Measurements from ENCODE around the gene XPNPEP1. TPM values are rescaled to one million over a fixed set of nuclear protein-coding genes. Genes with fewer than 3 reads are reported as not detected.
A peak's percentile ranks its signal among the peaks of the same experiment; 100 is the strongest.

XPNPEP1 gene
- total RNA-seq, 2 experiments from 2014 or later = 66.4 to 66.6 TPM

GRCh38 chr10:109961174-109962001 lies 38.1 kb upstream of the XPNPEP1 start:
- Mint-ChIP-seq H3K36me3 (no peaks in the 10 kb centered on the region), H3K9me3 (no peaks in the 10 kb centered on the region), H3K4me1 (ENCODE audit: low read depth) (peaks cover 2% of the 10 kb centered on the region), H3K27me3 (no peaks in the 10 kb centered on the region), H3K4me3 (no peak overlapping the region), H3K27ac (no peak overlapping the region)
- intact Hi-C loops (cut with micrococcal nuclease) = no loop called here
- DNase-seq = no peak
- ChIA-PET CTCF (interaction anchor here (0.7 to 1.3 kb wide), 2 partner anchors 77 to 214 kb away, joined by 3 to 4 read pairs; no protein-coding TSS in a partner anchor), POLR2A (no interaction called here)

- Mint-ChIP-seq H3K36me3 (no peaks in the 10 kb centered on the region), H3K9me3 (no peaks in the 10 kb centered on the region), H3K27me3 (no peaks in the 10 kb centered on the region), H3K27ac (no peak overlapping the region), H3K4me3 (no peak overlapping the region), H3K4me1 (ENCODE audit: low read depth) (peaks cover 2% of the 10 kb centered on the region)
- intact Hi-C loops (cut with micrococcal nuclease) = no loop called here
- POLR2A ChIA-PET = no interaction called here
- CTCF ChIA-PET = no interaction called here
- DNase-seq = no peak
These were observed 37.4 kb upstream of the XPNPEP1 start for GRCh38 chr10:109960682-109961081.

GRCh38 chr10:109959259-109960145 lies 36.2 kb upstream of the XPNPEP1 start:
- CTCF ChIA-PET = interaction anchor here (1.7 kb wide), 1 partner anchor 20 kb away, joined by 4 read pairs; no protein-coding TSS in a partner anchor
- no peaks in the 10 kb centered on the region for H3K27me3 Mint-ChIP-seq
- POLR2A ChIA-PET = no interaction called here
- intact Hi-C loops (cut with micrococcal nuclease) = no loop called here
- H3K4me3 Mint-ChIP-seq = no peak overlapping the region
- H3K36me3 Mint-ChIP-seq = no peaks in the 10 kb centered on the region
- H3K27ac Mint-ChIP-seq = no peak overlapping the region
- no peak for DNase-seq
- no peaks in the 10 kb centered on the region for H3K9me3 Mint-ChIP-seq
- peaks cover 2% of the 10 kb centered on the region for H3K4me1 Mint-ChIP-seq (ENCODE audit: low read depth)

- ChIA-PET CTCF (interaction anchor here (1.5 to 2.1 kb wide), 2 partner anchors 18 to 74 kb away, joined by 3 to 13 read pairs; no protein-coding TSS in a partner anchor), POLR2A (no interaction called here)
- no peaks in the 10 kb centered on the region for H3K36me3 Mint-ChIP-seq
- H3K27me3 Mint-ChIP-seq = no peaks in the 10 kb centered on the region
- DNase-seq = no peak
- H3K4me1 Mint-ChIP-seq (ENCODE audit: low read depth) = peaks cover 2% of the 10 kb centered on the region
- no peaks in the 10 kb centered on the region for H3K9me3 Mint-ChIP-seq
- H3K4me3 Mint-ChIP-seq = no peak overlapping the region
- intact Hi-C loops (cut with micrococcal nuclease) = no loop called here
- no peak overlapping the region for H3K27ac Mint-ChIP-seq
These were observed 34.7 kb upstream of the XPNPEP1 start for GRCh38 chr10:109958059-109958458.

GRCh38 chr10:109957092-109957797 lies 33.9 kb upstream of the XPNPEP1 start:
- no peak overlapping the region for H3K27ac Mint-ChIP-seq
- peaks cover 2% of the 10 kb centered on the region for H3K4me1 Mint-ChIP-seq (ENCODE audit: low read depth)
- POLR2A ChIA-PET = interaction anchor here (1.0 kb wide), 1 partner anchor 22 kb away, joined by 3 read pairs; no protein-coding TSS in a partner anchor
- DNase-seq = no peak
- no peaks in the 10 kb centered on the region for H3K36me3 Mint-ChIP-seq
- no peak overlapping the region for H3K4me3 Mint-ChIP-seq
- intact Hi-C loops (cut with micrococcal nuclease) = no loop called here
- CTCF ChIA-PET = interaction anchor here (0.5 to 2.1 kb wide), 10 partner anchors 11 to 214 kb away, joined by 3 to 13 read pairs (median 4); no protein-coding TSS in a partner anchor
- H3K27me3 Mint-ChIP-seq = no peaks in the 10 kb centered on the region
- H3K9me3 Mint-ChIP-seq = no peaks in the 10 kb centered on the region

GRCh38 chr10:109956454-109957091 lies 33.3 kb upstream of the XPNPEP1 start:
- H3K4me1 Mint-ChIP-seq (ENCODE audit: low read depth) = peaks cover 2% of the 10 kb centered on the region
- H3K36me3 Mint-ChIP-seq = no peaks in the 10 kb centered on the region
- DNase-seq = peak; percentile 46
- no peak overlapping the region for H3K27ac Mint-ChIP-seq
- intact Hi-C loops (cut with micrococcal nuclease) = no loop called here
- ChIA-PET POLR2A (interaction anchor here (1.0 kb wide), 1 partner anchor 21 kb away, joined by 3 read pairs; no protein-coding TSS in a partner anchor), CTCF (interaction anchor here (0.5 to 2.1 kb wide), 9 partner anchors 11 to 214 kb away, joined by 3 to 13 read pairs (median 4); no protein-coding TSS in a partner anchor)
- H3K9me3 Mint-ChIP-seq = no peaks in the 10 kb centered on the region
- no peak overlapping the region for H3K4me3 Mint-ChIP-seq
- H3K27me3 Mint-ChIP-seq = no peaks in the 10 kb centered on the region

GRCh38 chr10:109953766-109954165 lies 30.5 kb upstream of the XPNPEP1 start:
- ChIA-PET CTCF (interaction anchor here (0.7 to 2.5 kb wide), 2 partner anchors 24 to 70 kb away, joined by 3 to 12 read pairs; no protein-coding TSS in a partner anchor), POLR2A (no interaction called here)
- Mint-ChIP-seq H3K27ac (no peak overlapping the region), H3K4me3 (no peak overlapping the region), H3K4me1 (ENCODE audit: low read depth) (peaks cover 2% of the 10 kb centered on the region), H3K36me3 (no peaks in the 10 kb centered on the region), H3K27me3 (no peaks in the 10 kb centered on the region), H3K9me3 (no peaks in the 10 kb centered on the region)
- no peak for DNase-seq
- intact Hi-C loops (cut with micrococcal nuclease) = no loop called here

GRCh38 chr10:109952526-109952925 lies 29.2 kb upstream of the XPNPEP1 start:
- Mint-ChIP-seq H3K27me3 (no peaks in the 10 kb centered on the region), H3K36me3 (no peaks in the 10 kb centered on the region), H3K4me3 (no peak overlapping the region), H3K4me1 (ENCODE audit: low read depth) (peaks cover 2% of the 10 kb centered on the region), H3K27ac (no peak overlapping the region), H3K9me3 (no peaks in the 10 kb centered on the region)
- CTCF ChIA-PET = interaction anchor here (0.6 kb wide), 1 partner anchor 72 kb away, joined by 4 read pairs; no protein-coding TSS in a partner anchor
- no peak for DNase-seq
- intact Hi-C loops (cut with micrococcal nuclease) = no loop called here
- POLR2A ChIA-PET = no interaction called here

GRCh38 chr10:109947111-109947920 lies 24.0 kb upstream of the XPNPEP1 start:
- H3K4me1 Mint-ChIP-seq (ENCODE audit: low read depth) = peaks cover 3% of the 10 kb centered on the region
- intact Hi-C loops (cut with micrococcal nuclease) = no loop called here
- no peak overlapping the region for H3K4me3 Mint-ChIP-seq
- POLR2A ChIA-PET = no interaction called here
- H3K27me3 Mint-ChIP-seq = no peaks in the 10 kb centered on the region
- H3K27ac Mint-ChIP-seq = no peak overlapping the region
- no peaks in the 10 kb centered on the region for H3K36me3 Mint-ChIP-seq
- H3K9me3 Mint-ChIP-seq = no peaks in the 10 kb centered on the region
- CTCF ChIA-PET = no interaction called here
- no peak for DNase-seq

GRCh38 chr10:109946680-109947079 lies 23.4 kb upstream of the XPNPEP1 start:
- Mint-ChIP-seq H3K9me3 (no peaks in the 10 kb centered on the region), H3K36me3 (no peaks in the 10 kb centered on the region), H3K4me3 (no peak overlapping the region), H3K4me1 (ENCODE audit: low read depth) (peaks cover 3% of the 10 kb centered on the region), H3K27ac (no peak overlapping the region), H3K27me3 (no peaks in the 10 kb centered on the region)
- no peak for DNase-seq
- intact Hi-C loops (cut with micrococcal nuclease) = no loop called here
- POLR2A ChIA-PET = no interaction called here
- CTCF ChIA-PET = no interaction called here

Measured in activated CD4-positive, alpha-beta memory T cell treated with anti-CD3 and anti-CD28 coated beads for 36 hours (primary cell).